Activated naive CD8-positive, alpha-beta T cell treated with anti-CD3 and anti-CD28 coated beads for 36 hours (primary cell): ENCODE measurements around the gene TOB1. TPM values are rescaled to one million over a fixed set of nuclear protein-coding genes. Genes with fewer than 3 reads are reported as not detected.
"Not testable (repeated sequence)": the region's sequence is repeated elsewhere in the genome, so short reads cannot be mapped to it uniquely, and the experiment has no call there.

Experiments used
- DNase-seq: peaks from one replicate; pipeline ENCODE4 v3.0.0; 2021
- H3K27ac Mint-ChIP-seq: one replicate; pipeline ENCODE4 v1.8.0; 2022; ENCODE audit warnings: mild to moderate bottlenecking, moderate library complexity, mixed read lengths
- H3K27me3 Mint-ChIP-seq: one replicate; pipeline ENCODE4 v1.8.0; 2022; ENCODE audit warnings: mild to moderate bottlenecking, mixed read lengths
- H3K36me3 Mint-ChIP-seq: one replicate; pipeline ENCODE4 v1.8.0; 2021; ENCODE audit warnings: mild to moderate bottlenecking, mixed read lengths
- H3K4me1 Mint-ChIP-seq: one replicate; pipeline ENCODE4 v1.8.0; 2021; ENCODE audit warnings: mixed read lengths
- H3K4me3 Mint-ChIP-seq: one replicate; pipeline ENCODE4 v1.8.0; 2022; ENCODE audit warnings: mild to moderate bottlenecking, moderate library complexity, mixed read lengths
- H3K9me3 Mint-ChIP-seq: one replicate; pipeline ENCODE4 v1.8.0; 2022; ENCODE audit warnings: mixed read lengths
- total RNA-seq, 2 experiments: library from RNA; stranded (reverse); gene quantifications; one replicate each; pipeline ENCODE4 v1.2.3, GENCODE V29; 2021

Gene TOB1
- total RNA-seq, 2 experiments from 2014 or later = 40.1 to 44.9 TPM

GRCh38 chr17:50902372-50903353 lies 36.5 kb upstream of the TOB1 start:
- Mint-ChIP-seq H3K27me3 (no peaks in the 10 kb centered on the region), H3K4me1 (peaks cover 25% of the 10 kb centered on the region), H3K27ac (peak overlapping the region; percentile 86), H3K4me3 (no peak overlapping the region), H3K36me3 (no peaks in the 10 kb centered on the region), H3K9me3 (no peaks in the 10 kb centered on the region)
- no peak for DNase-seq

DNA sequence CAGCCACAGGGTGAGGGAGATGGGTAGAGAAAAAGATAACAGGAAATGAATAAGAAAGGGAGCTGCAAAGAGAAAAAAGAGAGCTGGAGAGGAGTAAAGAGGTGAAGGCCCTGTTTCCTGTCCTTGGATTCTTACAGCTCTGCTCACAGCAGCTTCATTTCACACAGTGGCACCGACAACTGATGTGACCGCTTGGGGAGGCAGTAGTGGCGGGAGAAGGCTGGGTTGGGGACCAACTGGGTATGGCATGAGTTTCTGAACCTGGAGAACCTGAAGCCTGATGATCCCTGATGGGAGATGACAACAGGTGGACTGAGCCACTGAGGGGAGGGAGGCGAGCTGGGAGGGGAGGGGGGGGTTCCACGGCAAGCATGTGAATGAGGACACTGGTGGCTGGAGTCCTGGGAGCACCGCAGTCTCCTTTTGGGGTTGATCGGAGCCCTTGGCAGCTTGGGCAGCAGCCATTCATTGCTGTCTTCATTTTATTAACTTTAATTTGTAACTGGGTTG lies 34.3 kb upstream of the TOB1 start:
- Mint-ChIP-seq H3K27me3 (no peaks in the 10 kb centered on the region), H3K4me3 (no peak overlapping the region), H3K9me3 (no peaks in the 10 kb centered on the region), H3K36me3 (no peaks in the 10 kb centered on the region), H3K27ac (no peak overlapping the region), H3K4me1 (peaks cover 23% of the 10 kb centered on the region)
- no peak for DNase-seq

GRCh38 chr17:50899559-50900319 lies 33.6 kb upstream of the TOB1 start:
- H3K36me3 Mint-ChIP-seq = no peaks in the 10 kb centered on the region
- H3K27ac Mint-ChIP-seq = peak overlapping the region; percentile 19
- H3K27me3 Mint-ChIP-seq = no peaks in the 10 kb centered on the region
- peaks cover 23% of the 10 kb centered on the region for H3K4me1 Mint-ChIP-seq
- no peak overlapping the region for H3K4me3 Mint-ChIP-seq
- DNase-seq = no peak
- no peaks in the 10 kb centered on the region for H3K9me3 Mint-ChIP-seq

DNA sequence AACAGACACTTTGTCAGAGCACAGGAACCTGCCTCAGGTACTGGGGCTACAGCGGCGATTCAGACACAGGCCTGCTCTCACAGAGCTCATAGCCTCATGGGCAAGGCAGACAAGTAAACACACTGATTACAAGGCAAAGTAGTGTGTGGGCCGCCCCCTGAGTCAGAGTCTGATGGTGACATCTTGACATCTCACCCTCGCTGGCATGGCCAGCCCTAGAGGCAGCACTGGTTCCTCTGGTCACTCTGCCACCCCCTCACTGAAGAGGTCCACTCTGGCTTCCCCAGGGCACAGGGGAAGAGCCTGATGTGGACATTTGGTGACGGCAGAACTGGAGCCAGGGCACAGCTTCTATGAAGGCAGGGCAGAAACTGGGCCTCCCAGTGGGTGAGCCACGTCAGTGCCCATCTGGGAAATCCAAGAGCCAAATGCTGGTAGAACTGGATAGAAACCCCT lies 32.9 kb upstream of the TOB1 start:
- Mint-ChIP-seq H3K4me3 (no peak overlapping the region), H3K36me3 (no peaks in the 10 kb centered on the region), H3K27me3 (no peaks in the 10 kb centered on the region), H3K9me3 (no peaks in the 10 kb centered on the region), H3K4me1 (peaks cover 21% of the 10 kb centered on the region), H3K27ac (no peak overlapping the region)
- no peak for DNase-seq

GRCh38 chr17:50898369-50899004 lies 32.3 kb upstream of the TOB1 start:
- Mint-ChIP-seq H3K4me1 (peaks cover 19% of the 10 kb centered on the region), H3K4me3 (no peak overlapping the region), H3K9me3 (no peaks in the 10 kb centered on the region), H3K36me3 (no peaks in the 10 kb centered on the region), H3K27ac (no peak overlapping the region), H3K27me3 (no peaks in the 10 kb centered on the region)
- no peak for DNase-seq

DNA sequence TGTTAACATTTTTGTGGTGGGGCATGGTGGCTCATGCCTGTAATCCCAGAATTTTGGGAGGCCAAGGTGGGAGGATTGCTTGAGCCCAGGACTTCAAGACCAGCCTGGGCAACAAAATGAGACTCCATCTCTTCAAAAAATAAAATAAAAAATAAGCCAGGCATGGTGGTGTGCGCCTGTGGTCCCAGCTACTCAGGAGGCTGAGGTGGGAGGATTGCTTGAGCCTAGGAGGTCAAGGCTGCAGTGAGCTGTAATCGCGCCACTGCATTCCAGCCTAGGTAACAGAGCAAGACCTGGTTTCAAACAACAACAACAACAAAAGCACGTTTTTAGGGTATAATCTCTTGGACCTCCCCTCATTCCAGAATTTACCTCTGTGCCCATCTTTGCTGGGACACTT lies 28.4 kb upstream of the TOB1 start:
- not testable (repeated sequence) for H3K27me3 Mint-ChIP-seq

DNA sequence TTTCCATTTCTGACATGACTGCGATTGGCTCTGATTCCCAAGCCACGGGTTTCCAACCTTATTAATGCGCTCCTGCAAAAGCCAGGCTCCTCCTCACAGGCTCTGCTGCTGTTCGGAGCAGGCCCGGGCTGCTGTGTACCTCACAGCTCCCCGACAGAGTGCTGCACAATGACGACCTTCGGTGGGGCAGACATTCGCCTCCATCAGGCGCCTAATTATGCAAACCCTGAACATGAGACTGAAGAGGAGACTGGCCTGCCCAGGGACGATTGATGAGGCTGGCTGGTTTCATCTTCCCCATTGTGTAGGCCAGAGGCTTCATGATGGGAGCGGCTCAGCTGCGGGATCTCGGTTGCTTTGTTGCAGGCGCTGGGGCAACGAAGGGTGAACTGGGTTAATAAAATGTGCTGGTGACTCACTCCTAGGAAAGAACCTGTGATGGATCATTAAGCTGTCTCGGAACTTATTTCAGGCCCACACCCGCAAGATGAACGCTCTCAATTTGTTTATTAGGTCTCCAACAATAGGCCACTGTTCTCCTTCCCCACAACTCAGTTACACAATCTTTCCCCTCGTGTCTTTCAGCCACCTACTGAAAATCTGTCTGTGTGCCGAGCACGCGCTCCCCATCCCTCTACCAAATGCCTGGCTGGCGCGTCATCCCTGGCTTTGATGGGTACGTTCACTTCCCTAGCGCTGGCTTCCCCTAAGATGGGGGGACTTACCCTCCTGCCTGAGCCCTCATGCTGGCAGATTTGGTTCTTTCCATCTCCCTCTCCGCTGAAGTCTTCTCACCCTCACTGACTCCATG lies 27.2 kb upstream of the TOB1 start:
- H3K27me3 Mint-ChIP-seq = no peaks in the 10 kb centered on the region

More for the DNA sequence above, 28.4 kb upstream of the TOB1 start:
- not testable (repeated sequence) for H3K9me3 Mint-ChIP-seq, H3K4me3 Mint-ChIP-seq, H3K36me3 Mint-ChIP-seq, DNase-seq, H3K4me1 Mint-ChIP-seq, H3K27ac Mint-ChIP-seq

GRCh38 chr17:50892101-50892776 lies 26.1 kb upstream of the TOB1 start:
- Mint-ChIP-seq H3K36me3 (no peaks in the 10 kb centered on the region), H3K4me1 (peaks cover 7% of the 10 kb centered on the region), H3K4me3 (no peak overlapping the region), H3K27me3 (no peaks in the 10 kb centered on the region), H3K9me3 (no peaks in the 10 kb centered on the region), H3K27ac (no peak overlapping the region)
- no peak for DNase-seq

More for the DNA sequence above, 27.2 kb upstream of the TOB1 start:
- Mint-ChIP-seq H3K36me3 (no peaks in the 10 kb centered on the region), H3K9me3 (no peaks in the 10 kb centered on the region), H3K27ac (no peak overlapping the region), H3K4me1 (peaks cover 3% of the 10 kb centered on the region), H3K4me3 (no peak overlapping the region)
- DNase-seq = no peak

DNA sequence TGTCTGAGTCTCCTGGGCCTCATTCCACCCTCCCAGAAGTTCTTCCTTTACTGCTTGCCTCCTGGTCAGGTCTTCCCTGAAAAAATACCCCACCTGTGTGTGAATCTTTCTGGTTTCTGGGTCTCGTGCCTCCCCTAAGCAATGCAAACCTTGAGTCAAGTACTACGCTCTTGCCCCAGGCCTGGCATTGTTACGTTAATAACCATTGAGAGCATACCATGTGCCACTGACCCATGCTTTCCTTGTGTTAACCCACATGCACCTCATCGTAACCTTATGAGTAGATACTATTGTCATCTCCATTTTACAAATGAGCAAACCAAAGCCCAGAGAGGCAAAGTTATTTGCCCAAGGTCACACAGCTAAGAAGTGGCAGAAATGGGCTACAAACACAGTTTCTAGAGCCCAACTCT lies 25.4 kb upstream of the TOB1 start:
- Mint-ChIP-seq H3K36me3 (no peaks in the 10 kb centered on the region), H3K9me3 (no peaks in the 10 kb centered on the region), H3K27me3 (no peaks in the 10 kb centered on the region), H3K4me3 (no peak overlapping the region), H3K4me1 (peaks cover 13% of the 10 kb centered on the region), H3K27ac (no peak overlapping the region)
- no peak for DNase-seq

DNA sequence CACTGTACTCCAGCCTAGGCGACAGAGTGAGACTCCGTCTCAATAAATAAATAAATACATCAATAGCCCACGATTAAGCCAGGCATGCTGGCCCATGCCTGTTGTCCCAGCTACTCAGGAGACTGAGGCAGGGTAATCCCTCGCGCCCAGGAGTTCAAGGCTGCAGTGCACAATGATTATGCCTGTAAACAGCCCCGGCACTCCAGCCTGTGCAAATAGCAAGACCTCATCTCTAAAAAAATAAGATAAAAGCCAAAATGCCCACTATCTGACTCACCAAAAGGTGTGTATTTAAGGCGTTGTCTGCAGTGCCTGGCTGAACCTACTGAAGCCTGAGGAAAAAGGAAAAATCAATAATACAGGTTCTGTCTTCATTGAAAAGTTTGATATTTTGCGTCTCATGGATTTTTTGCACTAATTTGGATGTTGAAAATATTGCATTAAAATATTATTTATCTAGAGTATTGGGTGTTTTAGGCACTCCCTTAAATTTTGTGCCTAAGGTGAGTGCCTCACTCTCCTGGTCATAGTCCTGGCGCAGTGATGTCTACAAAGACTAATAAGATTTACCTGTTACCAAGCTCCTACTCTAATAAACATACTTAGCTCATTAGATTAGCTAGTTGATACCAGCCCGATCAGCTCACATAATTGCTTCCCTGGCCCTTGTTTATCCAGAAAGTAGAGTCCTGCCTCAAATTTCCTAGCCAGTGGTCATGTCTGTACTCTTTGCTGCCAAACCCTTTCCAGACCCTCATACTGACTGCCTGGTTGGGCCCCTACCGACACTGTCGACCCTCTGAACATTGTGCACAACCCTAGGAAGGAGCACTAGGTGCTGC lies 24.7 kb upstream of the TOB1 start:
- peaks cover 13% of the 10 kb centered on the region for H3K4me1 Mint-ChIP-seq
- no peak overlapping the region for H3K27ac Mint-ChIP-seq
- no peaks in the 10 kb centered on the region for H3K36me3 Mint-ChIP-seq
- no peak for DNase-seq
- H3K4me3 Mint-ChIP-seq = no peak overlapping the region
- no peaks in the 10 kb centered on the region for H3K27me3 Mint-ChIP-seq
- no peaks in the 10 kb centered on the region for H3K9me3 Mint-ChIP-seq

DNA sequence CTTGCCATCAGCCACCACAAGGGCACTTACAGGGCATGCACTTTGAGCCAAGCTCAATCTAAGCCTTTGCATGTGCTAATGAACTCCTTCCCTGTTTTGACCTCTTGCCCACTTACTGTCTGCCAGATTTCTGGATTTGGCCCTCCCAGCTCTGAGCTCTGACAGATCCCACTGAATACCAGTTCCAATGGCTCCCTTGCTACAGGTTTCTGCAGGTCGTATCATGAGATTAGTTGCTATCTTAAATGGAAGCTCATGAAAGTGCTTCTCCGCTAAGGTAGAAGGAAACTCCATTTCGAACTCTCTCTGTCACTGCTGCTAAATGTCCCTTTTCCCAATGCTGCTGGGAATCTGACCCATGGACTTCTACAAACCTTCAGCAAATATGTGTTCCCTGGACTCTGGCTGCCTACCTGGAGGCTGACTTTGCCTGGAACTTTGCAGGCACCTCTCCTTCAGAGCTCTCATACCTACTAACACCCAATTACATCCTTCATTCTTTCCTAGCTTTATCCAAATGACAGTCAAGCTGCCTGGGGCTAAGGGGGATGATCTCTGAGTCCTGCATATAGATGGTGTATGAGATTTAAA lies 23.5 kb upstream of the TOB1 start:
- Mint-ChIP-seq H3K27me3 (no peaks in the 10 kb centered on the region), H3K4me1 (peaks cover 13% of the 10 kb centered on the region), H3K27ac (no peak overlapping the region), H3K36me3 (no peaks in the 10 kb centered on the region), H3K9me3 (no peaks in the 10 kb centered on the region), H3K4me3 (no peak overlapping the region)
- DNase-seq = no peak

DNA sequence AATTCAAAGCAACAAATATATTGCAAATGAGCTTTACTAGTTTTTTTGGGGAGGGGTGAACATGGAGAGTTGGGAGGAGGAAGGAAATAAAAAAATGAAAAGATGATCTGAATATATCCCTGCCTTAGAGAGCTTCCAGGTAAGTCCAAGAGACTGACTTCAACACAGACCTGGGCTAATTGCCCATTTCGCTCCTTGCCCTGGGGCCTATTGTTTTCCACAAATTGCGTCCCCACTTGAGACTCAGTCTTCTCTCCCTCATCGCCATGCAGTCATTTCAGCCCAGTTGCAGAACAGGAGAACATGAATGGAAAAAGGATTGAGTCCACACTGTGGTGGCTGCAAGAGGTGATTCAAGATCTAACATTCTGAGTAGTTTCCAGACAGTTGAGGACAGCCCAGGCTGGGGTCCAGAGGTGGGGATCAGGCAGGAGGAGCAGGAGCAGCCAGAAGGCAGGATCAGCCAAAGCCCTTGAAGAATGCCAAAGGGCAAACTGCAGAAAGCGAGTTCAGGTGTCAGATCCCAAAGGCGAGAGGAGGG lies 21.6 kb upstream of the TOB1 start:
- Mint-ChIP-seq H3K27ac (no peak overlapping the region), H3K36me3 (no peaks in the 10 kb centered on the region), H3K27me3 (no peaks in the 10 kb centered on the region), H3K4me1 (peaks cover 17% of the 10 kb centered on the region), H3K9me3 (no peaks in the 10 kb centered on the region), H3K4me3 (no peak overlapping the region)
- no peak for DNase-seq
